H1 (cell line): ENCODE results near the gene HINT3.
"Not testable (repeated sequence)": the region's sequence is repeated elsewhere in the genome, so short reads cannot be mapped to it uniquely, and the experiment has no call there.

Experiments
- ATF2 ChIP-seq: IDR thresholded peaks from 2 replicates; pipeline ENCODE4 v1.6.1; 2012; ENCODE audit warnings: low read length, inconsistent platforms
- CBX5 ChIP-seq: fragments of 300-800, 300-1000 bp; sonication (generic); IDR thresholded peaks from 2 replicates; pipeline ENCODE4 v1.7.1; 2016; ENCODE audit warnings: antibody characterized with exemption, low read length, low read depth
- CTBP2 ChIP-seq: IDR thresholded peaks from 2 replicates; pipeline ENCODE4 v1.7.0; 2011; ENCODE audit warnings: borderline replicate concordance, mild to moderate bottlenecking, moderate library complexity, mixed read lengths, low read length; ENCODE audit not compliant: insufficient read depth, insufficient read length
- CTCF ChIP-seq, 3 experiments: IDR thresholded peaks; 1 replicate in 2 of 3; 2 replicates in 1 of 3; pipeline versions ENCODE4 v1.5.1 to v1.6.1; 2011; ENCODE audit warnings: low read length in 3 of 3, mild to moderate bottlenecking in 3 of 3, inconsistent platforms in 2 of 3, low read depth in 1 of 3, moderate library complexity in 1 of 3; ENCODE audit not compliant: insufficient read depth in 1 of 3; ENCODE audit errors: control extremely low read depth in 1 of 3
- EZH2 ChIP-seq: fragments of 200-600 bp; sonication (generic); IDR thresholded peaks from 2 replicates; pipeline ENCODE4 v1.7.1; 2012; ENCODE audit warnings: low read depth, mild to moderate bottlenecking, moderate library complexity, low read length, inconsistent platforms; ENCODE audit not compliant: severe bottlenecking
- JUN ChIP-seq: IDR thresholded peaks from 2 replicates; pipeline ENCODE4 v1.6.1; 2011; ENCODE audit warnings: low read depth, mild to moderate bottlenecking, improper control_type of control experiment, low read length
- POLR2A ChIP-seq, 2 experiments: IDR thresholded peaks; 1 replicate in 1 of 2; 2 replicates in 1 of 2; pipeline ENCODE4 v1.6.1; 2011; ENCODE audit warnings: low read depth in 2 of 2, low read length in 2 of 2, mild to moderate bottlenecking in 2 of 2; ENCODE audit errors: control extremely low read depth in 1 of 2
- POLR2AphosphoS5 ChIP-seq: IDR thresholded peaks from 2 replicates; pipeline ENCODE4 v1.6.1; 2011; ENCODE audit warnings: low read depth, low read length
- POU5F1 ChIP-seq: IDR thresholded peaks from 2 replicates; pipeline ENCODE4 v1.6.1; 2011; ENCODE audit warnings: low read depth, mild to moderate bottlenecking, low read length, moderate library complexity
- RFX5 ChIP-seq: IDR thresholded peaks from 2 replicates; pipeline ENCODE4 v1.6.1; 2011; ENCODE audit warnings: low read depth, low read length, improper control_type of control experiment, borderline replicate concordance

GRCh38 chr6:125950716-125951115 is 5.9 kb upstream of the HINT3 start:
- not testable (repeated sequence) for TF ChIP-seq CTCF (IDR thresholded peaks at IDR 0.05; ENCODE audit: control extremely low read depth in 1 of 3, insufficient read depth in 1 of 3, low read depth in 1 of 3, low read length in 3 of 3); EZH2; CBX5; POLR2AphosphoS5; POLR2A (IDR thresholded peaks at IDR 0.05; ENCODE audit: control extremely low read depth in 1 of 2, low read depth in 2 of 2, low read length in 2 of 2); CTBP2; ATF2; JUN; RFX5; POU5F1
